ENCODE measurements around the gene RNF41.

The RNF41 gene

GRCh38 chr12:56229916-56230431, 8.3 kb upstream of the RNF41 start, which contains the start of gene SLC39A5:
Gene SLC39A5, plus strand, starts transcription at chr12:56230051. Its CDS starts 1,224 bp downstream, at chr12:56231275.
- 33% methylated on average over 1 of the region's 4 CpGs for WGBS (ENCODE audit: insufficient coverage)
- Histone ChIP-seq H3K4me3 (ENCODE audit: control insufficient read depth in 1 of 7, extremely low read depth in 1 of 7, insufficient read depth in 4 of 7, low read depth in 2 of 7, low read length in 6 of 7) (no peak within 1 kb of the TSS), H3K36me3 (ENCODE audit: control insufficient read depth in 4 of 4, insufficient read depth in 4 of 4, low read length in 3 of 4) (peaks cover 0 to 9% (median 7%) of the 10 kb centered on the region in 4 experiments), H3K27ac (ENCODE audit: insufficient read depth in 1 of 2, low read depth in 1 of 2, low read length in 2 of 2, poor library complexity in 1 of 2, severe bottlenecking in 2 of 2) (no peak within 1 kb of the TSS), H3K27me3 (replicated peaks in 2 of 5; ENCODE audit: control insufficient read depth in 4 of 5, insufficient read depth in 5 of 5, low read length in 4 of 5) (no peaks in the 10 kb centered on the region), H3K4me1 (ENCODE audit: control extremely low read depth in 1 of 4, control insufficient read depth in 4 of 4, insufficient read depth in 4 of 4, low read length in 3 of 4) (peaks cover 0 to 4% (median 1%) of the 10 kb centered on the region in 4 experiments), H3K9me3 (ENCODE audit: control extremely low read depth in 1 of 5, control insufficient read depth in 4 of 5, insufficient read depth in 2 of 5, low read depth in 1 of 5, low read length in 4 of 5) (no peaks in the 10 kb centered on the region)
- DNase-seq: peak in 2 of 3 donors; percentile 16 to 22
- ChIA-PET CTCF (interaction anchor here (1.2 to 4.8 kb wide), 2 partner anchors 24 to 28 kb away, joined by 3 to 26 read pairs; partner anchors contain the start of gene ANKRD52), POLR2A (interaction anchor here (0.6 kb wide), 1 partner anchor 183 kb away, joined by 7 read pairs; no protein-coding TSS in a partner anchor)

DNA sequence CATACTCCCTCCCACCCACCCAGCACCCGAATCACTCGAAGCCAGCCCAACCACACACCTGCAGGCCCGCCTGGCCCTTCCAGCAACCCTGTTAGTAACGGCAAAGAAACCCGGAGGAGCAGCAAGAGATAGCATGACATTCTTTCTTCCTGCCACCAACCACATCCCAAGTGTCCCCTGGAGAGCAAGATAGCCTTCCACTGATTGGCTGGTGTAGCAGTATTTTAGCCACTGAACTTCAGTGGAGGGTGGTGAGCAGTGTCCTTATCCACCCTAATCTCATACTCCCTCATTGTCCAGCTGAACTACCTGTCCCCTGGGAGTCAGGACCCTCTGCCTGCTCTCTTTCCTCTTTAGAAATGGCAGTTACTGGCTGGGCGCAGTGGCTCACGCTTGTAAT, 7.4 kb upstream of the RNF41 start:
- WGBS (ENCODE audit: insufficient coverage): 98% methylated on average over 4 of the region's 7 CpGs
- H3K9me3 ChIP-seq (ENCODE audit: control extremely low read depth in 1 of 5, control insufficient read depth in 4 of 5, insufficient read depth in 2 of 5, low read depth in 1 of 5, low read length in 4 of 5): no peaks in the 10 kb centered on the region
- no peak overlapping the region for H3K27ac ChIP-seq (ENCODE audit: insufficient read depth in 1 of 2, low read depth in 1 of 2, low read length in 2 of 2, poor library complexity in 1 of 2, severe bottlenecking in 2 of 2)
- CTCF ChIA-PET: interaction anchor here (4.6 kb wide), 1 partner anchor 22 kb away, joined by 39 read pairs; no protein-coding TSS in a partner anchor
- POLR2A ChIA-PET: no interaction called here
- no peak overlapping the region for H3K4me3 ChIP-seq (ENCODE audit: control insufficient read depth in 1 of 7, extremely low read depth in 1 of 7, insufficient read depth in 4 of 7, low read depth in 2 of 7, low read length in 6 of 7)
- peaks cover 0 to 9% (median 7%) of the 10 kb centered on the region in 4 experiments for H3K36me3 ChIP-seq (ENCODE audit: control insufficient read depth in 4 of 4, insufficient read depth in 4 of 4, low read length in 3 of 4)
- peaks cover 0 to 11% (median 7%) of the 10 kb centered on the region in 4 experiments for H3K4me1 ChIP-seq (ENCODE audit: control extremely low read depth in 1 of 4, control insufficient read depth in 4 of 4, insufficient read depth in 4 of 4, low read length in 3 of 4)
- no peaks in the 10 kb centered on the region for H3K27me3 ChIP-seq (replicated peaks in 2 of 5; ENCODE audit: control insufficient read depth in 4 of 5, insufficient read depth in 5 of 5, low read length in 4 of 5)
- DNase-seq: no peak

- POLR2A ChIA-PET: no interaction called here
- peaks cover 0 to 9% (median 6%) of the 10 kb centered on the region in 4 experiments for H3K36me3 ChIP-seq (ENCODE audit: control insufficient read depth in 4 of 4, insufficient read depth in 4 of 4, low read length in 3 of 4)
- no peaks in the 10 kb centered on the region for H3K27me3 ChIP-seq (replicated peaks in 2 of 5; ENCODE audit: control insufficient read depth in 4 of 5, insufficient read depth in 5 of 5, low read length in 4 of 5)
- no peaks in the 10 kb centered on the region for H3K9me3 ChIP-seq (ENCODE audit: control extremely low read depth in 1 of 5, control insufficient read depth in 4 of 5, insufficient read depth in 2 of 5, low read depth in 1 of 5, low read length in 4 of 5)
- H3K4me3 ChIP-seq (ENCODE audit: control insufficient read depth in 1 of 7, extremely low read depth in 1 of 7, insufficient read depth in 4 of 7, low read depth in 2 of 7, low read length in 6 of 7): peak overlapping the region in 6 of 7 experiments; percentile 75 to 89 (median 85)
- CTCF ChIA-PET: interaction anchor here (0.7 to 4.6 kb wide), 4 partner anchors 18 to 107 kb away, joined by 3 to 39 read pairs (median 3); partner anchors contain the start of gene ZC3H10
- WGBS (ENCODE audit: insufficient coverage): 87% methylated on average over 8 of the region's 11 CpGs
- peaks cover 9 to 44% (median 39%) of the 10 kb centered on the region in 4 experiments for H3K4me1 ChIP-seq (ENCODE audit: control extremely low read depth in 1 of 4, control insufficient read depth in 4 of 4, insufficient read depth in 4 of 4, low read length in 3 of 4)
- DNase-seq: peak in 1 of 3 donors; percentile 11
- peak overlapping the region in 1 of 2 experiments; percentile 83 for H3K27ac ChIP-seq (ENCODE audit: insufficient read depth in 1 of 2, low read depth in 1 of 2, low read length in 2 of 2, poor library complexity in 1 of 2, severe bottlenecking in 2 of 2)
Observed at GRCh38 chr12:56224954-56225353, 3.2 kb upstream of the RNF41 start.

DNA sequence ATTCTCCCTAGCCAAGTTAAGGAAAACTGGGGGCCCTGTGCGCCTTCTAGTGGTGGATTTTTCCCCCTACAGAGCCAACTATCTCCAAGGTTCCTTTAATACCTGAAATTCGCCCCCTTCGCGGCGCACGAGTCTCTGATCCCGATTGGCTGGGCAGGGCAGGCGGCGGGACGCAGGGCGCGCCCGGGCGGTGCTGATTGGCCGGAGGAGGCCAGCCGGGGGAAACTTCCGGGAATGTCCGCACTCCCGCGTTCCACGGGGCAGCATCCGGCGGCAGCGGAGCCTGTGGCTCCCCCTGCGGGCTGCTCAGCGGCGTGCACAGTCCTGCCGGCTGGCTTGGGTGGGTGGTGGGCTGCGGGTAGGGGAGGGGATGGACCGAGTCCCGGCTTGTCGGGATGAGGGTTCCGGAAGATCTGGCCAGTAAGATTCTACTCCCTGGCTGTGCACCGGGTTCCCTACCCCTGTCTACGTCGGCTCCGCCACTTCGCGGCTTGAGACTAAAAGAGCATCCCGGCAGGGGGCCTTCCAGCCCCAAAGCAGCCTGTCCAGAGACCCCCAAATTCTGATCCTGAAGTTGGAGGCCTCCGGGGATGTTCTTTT, 2.5 kb upstream of the RNF41 start, which contains the start of gene NABP2:
Gene NABP2, plus strand, starts transcription at position 241 of the 600 bp plus-strand sequence. CDS start 515 bp downstream, outside the sequence.
- peaks cover 9 to 49% (median 42%) of the 10 kb centered on the region in 4 experiments for H3K4me1 ChIP-seq (ENCODE audit: control extremely low read depth in 1 of 4, control insufficient read depth in 4 of 4, insufficient read depth in 4 of 4, low read length in 3 of 4)

DNA sequence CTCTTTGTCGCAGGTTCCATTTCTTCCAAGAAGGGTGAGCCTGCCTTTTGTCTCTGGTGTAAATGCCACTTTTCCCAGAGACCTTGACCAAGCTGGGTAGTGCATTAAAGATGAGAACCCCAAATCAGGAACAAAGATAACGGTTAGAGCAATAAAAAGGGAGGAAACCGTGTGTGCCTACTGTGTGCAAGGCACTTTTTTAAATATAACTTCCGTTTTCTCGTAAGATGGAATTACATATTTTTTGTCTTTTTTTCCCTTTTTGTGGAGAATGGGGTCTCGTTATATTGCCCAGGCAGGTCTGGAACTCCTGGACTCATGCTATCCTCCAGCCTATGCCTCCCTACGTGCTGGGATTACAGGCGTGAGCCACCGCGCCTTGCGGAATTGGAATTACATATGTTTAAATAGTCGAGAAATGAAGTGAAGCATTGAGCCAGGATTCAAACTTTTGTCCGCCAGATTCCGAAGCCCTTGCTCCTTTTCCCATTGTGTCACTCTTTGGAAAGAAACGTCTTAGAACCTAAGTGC, 1.9 kb upstream of the RNF41 start:
- WGBS (ENCODE audit: insufficient coverage): 17% methylated on average over 9 of the region's 15 CpGs
- Histone ChIP-seq H3K4me3 (ENCODE audit: control insufficient read depth in 1 of 7, extremely low read depth in 1 of 7, insufficient read depth in 4 of 7, low read depth in 2 of 7, low read length in 6 of 7) (peak overlapping the region in 6 of 7 experiments; percentile 52 to 89 (median 85)), H3K4me1 (ENCODE audit: control extremely low read depth in 1 of 4, control insufficient read depth in 4 of 4, insufficient read depth in 4 of 4, low read length in 3 of 4) (peaks cover 9 to 49% (median 42%) of the 10 kb centered on the region in 4 experiments), H3K9me3 (ENCODE audit: control extremely low read depth in 1 of 5, control insufficient read depth in 4 of 5, insufficient read depth in 2 of 5, low read depth in 1 of 5, low read length in 4 of 5) (no peaks in the 10 kb centered on the region), H3K36me3 (ENCODE audit: control insufficient read depth in 4 of 4, insufficient read depth in 4 of 4, low read length in 3 of 4) (peaks cover 0 to 7% (median 4%) of the 10 kb centered on the region in 4 experiments), H3K27me3 (replicated peaks in 2 of 5; ENCODE audit: control insufficient read depth in 4 of 5, insufficient read depth in 5 of 5, low read length in 4 of 5) (no peaks in the 10 kb centered on the region), H3K27ac (ENCODE audit: insufficient read depth in 1 of 2, low read depth in 1 of 2, low read length in 2 of 2, poor library complexity in 1 of 2, severe bottlenecking in 2 of 2) (peak overlapping the region in 1 of 2 experiments; percentile 69)
- CTCF ChIA-PET: interaction anchor here (0.6 to 4.3 kb wide), 7 partner anchors 13 to 240 kb away, joined by 3 to 103 read pairs (median 24); partner anchors contain the start of genes ANKRD52, SMARCC2 and ZC3H10
- POLR2A ChIA-PET: interaction anchor here (0.6 to 1.2 kb wide), 2 partner anchors 21 to 35 kb away, joined by 3 to 4 read pairs; partner anchors contain the start of gene SMARCC2
- peak in 1 of 3 donors; percentile 6 for DNase-seq

More for the DNA sequence above, 2.5 kb upstream of the RNF41 start, which contains the start of gene NABP2:
- peak; percentile 96 for DNase-seq
- H3K9me3 ChIP-seq (ENCODE audit: control extremely low read depth in 1 of 5, control insufficient read depth in 4 of 5, insufficient read depth in 2 of 5, low read depth in 1 of 5, low read length in 4 of 5): no peaks in the 10 kb centered on the region
- no peaks in the 10 kb centered on the region for H3K27me3 ChIP-seq (replicated peaks in 2 of 5; ENCODE audit: control insufficient read depth in 4 of 5, insufficient read depth in 5 of 5, low read length in 4 of 5)
- peaks cover 0 to 9% (median 5%) of the 10 kb centered on the region in 4 experiments for H3K36me3 ChIP-seq (ENCODE audit: control insufficient read depth in 4 of 4, insufficient read depth in 4 of 4, low read length in 3 of 4)
- WGBS (ENCODE audit: insufficient coverage): under 1% methylated on average over 33 of the region's 41 CpGs
- H3K27ac ChIP-seq (ENCODE audit: insufficient read depth in 1 of 2, low read depth in 1 of 2, low read length in 2 of 2, poor library complexity in 1 of 2, severe bottlenecking in 2 of 2): peak within 1 kb of the TSS in 1 of 2 experiments; percentile 83
- H3K4me3 ChIP-seq (ENCODE audit: control insufficient read depth in 1 of 7, extremely low read depth in 1 of 7, insufficient read depth in 4 of 7, low read depth in 2 of 7, low read length in 6 of 7): peak within 1 kb of the TSS; percentile 37 to 89 (median 83)
- ChIA-PET CTCF (interaction anchor here (4.3 to 4.6 kb wide), 2 partner anchors 17 to 33 kb away, joined by 24 to 39 read pairs; partner anchors contain the start of gene ANKRD52), POLR2A (no interaction called here)

- Histone ChIP-seq H3K36me3 (ENCODE audit: control insufficient read depth in 4 of 4, insufficient read depth in 4 of 4, low read length in 3 of 4) (peaks cover 0 to 7% (median 3%) of the 10 kb centered on the region in 4 experiments), H3K27ac (ENCODE audit: insufficient read depth in 1 of 2, low read depth in 1 of 2, low read length in 2 of 2, poor library complexity in 1 of 2, severe bottlenecking in 2 of 2) (peak overlapping the region; percentile 98 to 99), H3K4me3 (ENCODE audit: control insufficient read depth in 1 of 7, extremely low read depth in 1 of 7, insufficient read depth in 4 of 7, low read depth in 2 of 7, low read length in 6 of 7) (peak overlapping the region; percentile 73 to 99 (median 94)), H3K4me1 (ENCODE audit: control extremely low read depth in 1 of 4, control insufficient read depth in 4 of 4, insufficient read depth in 4 of 4, low read length in 3 of 4) (peaks cover 9 to 49% (median 42%) of the 10 kb centered on the region in 4 experiments), H3K9me3 (ENCODE audit: control extremely low read depth in 1 of 5, control insufficient read depth in 4 of 5, insufficient read depth in 2 of 5, low read depth in 1 of 5, low read length in 4 of 5) (no peaks in the 10 kb centered on the region), H3K27me3 (replicated peaks in 2 of 5; ENCODE audit: control insufficient read depth in 4 of 5, insufficient read depth in 5 of 5, low read length in 4 of 5) (no peaks in the 10 kb centered on the region)
- CTCF ChIA-PET: interaction anchor here (0.9 to 4.3 kb wide), 15 partner anchors 9 to 241 kb away, joined by 3 to 103 read pairs (median 5); partner anchors contain the start of genes ANKRD52, ESYT1, SMARCC2 and ZC3H10
- POLR2A ChIA-PET: interaction anchor here (0.8 to 2.9 kb wide), 9 partner anchors 15 to 112 kb away, joined by 4 to 21 read pairs (median 4); partner anchors contain the start of genes ESYT1, MYL6B, SMARCC2 and ZC3H10
- DNase-seq: no peak
- WGBS (ENCODE audit: insufficient coverage): no CpG with 5 or more reads among the region's 4 CpGs
Observed at GRCh38 chr12:56222531-56222895, 791 bp upstream of the RNF41 start.

All from common myeloid progenitor, CD34-positive (primary cell).